HG03135 (cell line): ENCODE data around the gene ZBTB7C.

Source experiments
- ATAC-seq: cut with Tn5 transposase; IDR thresholded peaks from one replicate; pipeline ENCODE4 v1.9.1; 2021; ENCODE audit warnings: mild to moderate bottlenecking, moderate library complexity; ENCODE audit not compliant: unreplicated experiment

ZBTB7C gene

GRCh38 chr18:48219810-48220499 lies 189.2 kb downstream of the ZBTB7C start:
- no peak for ATAC-seq

- ATAC-seq: no peak
Measured at GRCh38 chr18:48219037-48219809, 190.0 kb downstream of the ZBTB7C start.

GRCh38 chr18:48218285-48219022 lies 190.7 kb downstream of the ZBTB7C start:
- no peak for ATAC-seq

DNA sequence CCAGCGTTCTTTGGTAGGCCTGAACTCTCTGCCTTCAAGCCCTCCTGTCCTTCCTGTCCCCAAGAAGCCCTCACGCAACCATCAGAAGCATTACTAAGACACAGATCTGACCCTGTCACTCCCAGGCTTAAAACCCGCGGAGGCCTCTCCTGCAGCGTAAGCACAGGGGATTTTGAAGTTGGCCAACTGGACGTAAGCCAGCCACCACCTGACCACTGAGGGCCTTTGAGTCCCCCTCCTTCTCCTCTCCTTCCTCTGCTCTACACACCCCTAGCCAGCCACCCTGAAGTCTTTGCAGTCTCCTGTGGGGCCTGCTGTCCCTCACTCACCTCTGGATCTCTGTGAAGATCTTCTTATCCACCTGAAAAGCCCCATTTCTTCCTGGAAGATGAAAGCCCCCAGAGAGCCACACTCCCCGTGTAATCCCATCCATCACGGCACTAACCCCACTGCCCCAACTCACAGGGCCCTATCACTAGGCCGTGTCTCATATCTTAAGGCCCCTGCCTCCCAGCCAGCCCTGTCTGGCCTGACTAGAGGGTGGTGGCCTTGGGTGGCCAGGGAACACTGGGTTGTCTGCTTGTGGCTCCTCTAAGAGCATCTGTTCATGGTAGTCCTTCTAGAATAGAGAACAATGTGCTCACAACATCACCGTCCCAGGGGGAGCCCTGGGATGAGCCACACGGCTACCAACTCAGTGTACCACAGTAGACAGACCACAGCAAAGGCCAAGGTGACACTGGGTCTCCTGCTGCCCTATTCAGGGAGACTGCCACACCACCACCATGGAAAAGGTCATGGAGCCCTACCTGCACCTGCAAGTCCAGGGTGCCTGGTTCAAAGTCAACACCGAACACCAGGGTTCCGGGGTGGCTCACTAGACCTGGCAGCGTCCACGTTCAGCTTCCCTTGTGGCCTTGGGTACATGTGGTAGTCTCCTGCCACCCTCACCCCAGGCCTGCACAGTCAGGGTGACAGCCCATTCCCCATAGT lies 191.6 kb downstream of the ZBTB7C start:
- ATAC-seq: no peak

DNA sequence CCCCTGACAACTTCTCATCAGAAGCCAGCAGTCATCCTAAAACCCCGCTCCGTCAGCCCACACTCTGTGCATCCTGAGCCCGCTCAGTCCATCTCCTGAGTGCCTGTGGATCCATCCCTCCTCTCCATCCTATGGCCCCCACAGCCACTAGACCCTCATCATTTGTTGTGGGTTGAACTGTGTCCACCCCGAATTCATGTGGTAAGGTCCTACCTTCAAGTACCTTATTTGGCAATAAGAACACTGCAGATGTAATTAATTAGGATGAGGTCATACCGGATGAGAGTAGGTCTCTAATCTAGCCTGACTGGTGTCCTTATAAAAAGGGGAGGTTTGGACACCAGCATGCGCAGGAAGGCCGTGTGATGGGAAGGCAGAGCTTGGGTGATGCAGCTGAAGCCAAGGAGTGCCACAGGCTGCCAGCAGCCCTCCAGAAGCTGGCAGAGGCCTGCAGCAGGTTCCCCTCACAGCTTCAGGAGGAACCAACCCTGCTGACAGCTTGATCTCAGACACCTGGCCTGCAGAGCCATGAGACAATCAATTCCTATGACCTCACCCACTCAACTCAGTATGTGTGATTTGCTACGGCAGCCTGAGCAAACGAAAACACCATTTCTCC lies 192.4 kb downstream of the ZBTB7C start:
- no peak for ATAC-seq

DNA sequence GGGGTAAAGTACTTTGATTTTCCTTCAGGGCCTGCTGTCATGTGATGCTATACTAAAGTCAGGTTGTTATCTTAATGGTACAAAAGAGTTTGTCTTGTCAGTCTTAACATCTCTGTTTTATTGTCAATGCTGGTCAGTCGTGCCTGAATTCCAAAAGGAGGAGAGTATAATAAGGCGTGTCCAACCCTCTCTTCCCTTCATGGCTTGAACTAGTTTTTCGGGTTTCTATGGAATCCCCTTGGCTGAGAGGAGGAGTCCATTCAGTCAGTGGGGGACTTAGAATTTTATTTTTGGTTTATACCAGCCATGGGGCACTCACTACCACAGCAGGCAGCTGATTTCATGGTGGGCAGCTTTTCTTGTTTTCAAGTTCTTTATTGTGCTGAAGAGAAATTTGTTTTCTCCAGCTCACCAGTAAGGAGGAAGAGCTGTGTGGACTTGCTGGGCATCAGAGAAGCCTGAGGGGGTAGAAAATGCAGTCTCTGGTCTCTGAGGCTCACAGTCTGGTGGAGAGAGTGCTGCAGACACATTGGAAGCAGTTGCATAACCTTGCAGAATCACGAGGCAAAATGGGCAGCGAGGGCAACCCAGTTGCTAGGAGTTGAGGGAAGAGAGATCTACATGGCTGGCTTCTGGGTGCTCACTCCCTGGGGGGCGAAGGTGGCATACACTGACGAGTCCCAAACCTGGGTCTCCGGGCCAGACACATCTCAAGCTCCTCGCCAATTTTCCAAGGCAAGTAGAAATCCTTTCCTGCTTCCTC lies 193.1 kb downstream of the ZBTB7C start:
- ATAC-seq: no peak

GRCh38 chr18:48213791-48214190 lies 195.4 kb downstream of the ZBTB7C start:
- no peak for ATAC-seq

- ATAC-seq: no peak
Measured at GRCh38 chr18:48208432-48209140, 200.6 kb downstream of the ZBTB7C start.

DNA sequence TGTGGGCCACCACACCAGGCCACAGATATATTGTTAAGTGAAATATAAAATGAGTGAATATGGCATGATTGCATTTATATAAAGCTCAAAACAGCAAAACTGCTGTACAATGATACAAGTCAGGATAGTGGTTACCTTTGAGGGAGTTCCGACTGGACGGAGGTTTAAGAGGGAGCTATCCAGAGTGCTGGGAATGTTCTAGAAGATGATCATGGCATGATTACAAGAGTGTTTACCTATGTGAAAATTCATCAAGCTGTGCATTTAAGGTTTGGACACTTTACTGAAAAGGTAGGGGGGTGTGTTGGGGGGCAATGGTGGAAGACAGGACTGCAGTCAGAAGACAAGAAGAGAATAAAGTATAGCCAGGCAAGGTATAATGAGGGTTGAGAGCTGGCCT lies 201.4 kb downstream of the ZBTB7C start:
- no peak for ATAC-seq

GRCh38 chr18:48206887-48207286 lies 202.3 kb downstream of the ZBTB7C start:
- ATAC-seq: no peak

DNA sequence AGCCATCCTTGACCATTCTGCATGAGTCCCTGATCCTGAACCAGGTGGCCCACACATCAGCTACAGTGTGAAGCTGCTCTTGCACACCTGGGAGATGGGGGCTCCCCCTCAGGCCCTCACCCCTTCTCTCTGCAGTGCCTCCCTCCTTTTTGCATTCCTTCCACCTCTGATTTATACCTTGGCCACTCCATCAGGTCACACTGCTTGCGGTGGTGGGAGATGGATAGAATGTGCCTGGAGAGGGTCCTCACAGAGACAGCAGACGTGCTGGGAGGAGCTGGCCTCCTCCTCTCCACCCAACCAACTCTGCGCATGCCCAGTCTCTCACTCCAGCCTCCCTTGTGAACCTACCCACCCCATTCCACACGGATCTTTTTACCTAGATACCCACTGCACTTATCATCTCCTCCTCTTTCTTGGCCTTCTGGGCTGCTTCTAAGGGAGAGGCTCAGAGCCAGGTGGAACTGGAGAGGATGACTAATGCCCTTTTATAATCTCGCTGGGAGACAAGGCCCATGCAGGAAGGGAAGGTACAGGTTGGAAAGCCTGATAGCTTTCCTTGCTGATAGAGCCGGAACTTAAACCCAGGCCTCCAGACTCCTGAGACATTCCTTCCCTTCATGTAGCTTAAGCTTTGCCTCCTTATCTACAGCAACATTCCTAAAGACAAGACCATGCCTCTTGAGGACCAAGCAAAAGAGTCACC lies 205.1 kb downstream of the ZBTB7C start:
- ATAC-seq: no peak

DNA sequence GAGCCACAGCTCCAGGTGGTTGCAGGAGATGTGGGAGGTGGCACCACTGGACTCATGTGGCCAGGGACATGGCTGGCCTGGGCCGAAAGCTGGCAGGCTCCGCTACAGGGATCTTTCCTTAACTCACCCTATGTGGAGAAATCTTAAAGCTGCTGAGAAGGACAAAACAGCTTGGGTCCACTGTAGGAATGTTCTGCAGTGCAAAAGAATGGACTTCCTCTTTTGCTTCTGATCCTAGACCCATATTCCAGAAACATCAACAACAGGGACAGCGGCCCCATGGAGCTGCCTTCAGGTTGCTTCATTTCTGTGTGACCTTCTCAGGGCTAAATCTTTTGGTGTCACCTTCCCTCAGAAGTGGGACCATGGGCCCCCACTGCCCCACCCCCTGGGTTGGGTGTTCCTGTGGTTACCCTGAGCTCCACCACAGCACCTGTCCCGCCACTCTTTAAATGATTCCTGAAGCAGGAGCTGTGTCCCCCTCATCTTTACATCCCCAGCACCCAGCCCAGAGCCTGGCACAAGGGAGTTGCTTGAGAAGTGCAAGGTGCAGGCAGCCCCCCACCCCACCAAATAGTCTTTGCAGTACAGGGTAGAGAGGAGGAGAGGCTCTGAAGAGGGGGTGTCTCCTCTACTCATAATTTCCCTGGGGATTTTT lies 205.8 kb downstream of the ZBTB7C start:
- ATAC-seq: no peak

GRCh38 chr18:48202350-48203260 lies 206.6 kb downstream of the ZBTB7C start:
- no peak for ATAC-seq

GRCh38 chr18:48202006-48202348 lies 207.2 kb downstream of the ZBTB7C start:
- ATAC-seq: no peak

GRCh38 chr18:48201337-48202005 lies 207.7 kb downstream of the ZBTB7C start:
- ATAC-seq: no peak
